Measurements from ENCODE around the gene SORBS2. TPM values are rescaled to one million over a fixed set of nuclear protein-coding genes. Genes with fewer than 3 reads are reported as not detected.

Gene SORBS2
- total RNA-seq, 1 experiment from 2014 or later: 3.6 TPM

GRCh38 chr4:185800266-185800945 is 11.6 kb downstream of the SORBS2 start:
- DNase-seq (ENCODE audit: low read depth): no peak

DNA sequence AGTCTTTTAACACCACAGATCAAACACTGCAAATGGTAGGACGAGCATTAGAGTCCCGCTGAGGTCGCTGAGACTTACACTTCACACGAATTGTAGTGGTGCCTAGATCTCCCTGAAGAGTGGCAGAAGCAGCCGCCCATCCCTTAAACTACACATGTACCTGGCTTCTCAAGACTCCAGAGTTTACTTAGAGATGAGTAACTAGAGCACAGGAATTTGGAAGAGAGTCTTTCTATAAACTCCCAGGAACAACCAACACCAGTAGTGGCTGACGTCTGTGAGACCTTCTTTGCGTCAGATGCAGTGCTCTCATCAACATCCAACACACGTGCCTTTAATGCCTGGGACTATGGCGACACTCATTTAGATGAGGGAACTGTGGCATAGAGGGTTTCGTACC is 12.6 kb downstream of the SORBS2 start:
- DNase-seq (ENCODE audit: low read depth): no peak

- no peak for DNase-seq (ENCODE audit: low read depth)
Observed at GRCh38 chr4:185797596-185798338, 14.2 kb downstream of the SORBS2 start.

GRCh38 chr4:185797018-185797417 is 15.0 kb downstream of the SORBS2 start:
- no peak for DNase-seq (ENCODE audit: low read depth)

GRCh38 chr4:185796176-185796575 is 15.8 kb downstream of the SORBS2 start:
- DNase-seq (ENCODE audit: low read depth): no peak

GRCh38 chr4:185794637-185795036 is 17.4 kb downstream of the SORBS2 start:
- no peak for DNase-seq (ENCODE audit: low read depth)

DNA sequence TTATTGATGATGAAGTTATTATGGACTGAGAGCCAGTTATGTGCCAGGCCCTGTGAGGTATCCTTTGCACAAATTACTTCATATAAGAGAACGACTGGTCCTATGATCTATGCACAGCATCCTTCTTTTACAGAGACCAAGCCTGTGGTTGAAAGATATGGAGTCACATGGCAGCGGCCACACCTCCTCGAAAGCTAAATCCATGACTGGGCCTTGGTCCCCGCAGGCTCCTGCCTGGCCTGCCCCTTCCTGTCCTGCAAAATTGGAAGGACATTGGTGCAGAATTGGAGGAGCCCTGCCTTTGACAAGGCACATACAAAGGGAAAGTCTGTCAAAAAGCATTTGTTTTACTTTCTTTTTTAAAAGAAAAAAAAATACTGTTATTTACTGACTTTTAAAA is 18.3 kb downstream of the SORBS2 start:
- DNase-seq (ENCODE audit: low read depth): no peak

- DNase-seq (ENCODE audit: low read depth): no peak
Observed at GRCh38 chr4:185793116-185793485, 18.9 kb downstream of the SORBS2 start.

DNA sequence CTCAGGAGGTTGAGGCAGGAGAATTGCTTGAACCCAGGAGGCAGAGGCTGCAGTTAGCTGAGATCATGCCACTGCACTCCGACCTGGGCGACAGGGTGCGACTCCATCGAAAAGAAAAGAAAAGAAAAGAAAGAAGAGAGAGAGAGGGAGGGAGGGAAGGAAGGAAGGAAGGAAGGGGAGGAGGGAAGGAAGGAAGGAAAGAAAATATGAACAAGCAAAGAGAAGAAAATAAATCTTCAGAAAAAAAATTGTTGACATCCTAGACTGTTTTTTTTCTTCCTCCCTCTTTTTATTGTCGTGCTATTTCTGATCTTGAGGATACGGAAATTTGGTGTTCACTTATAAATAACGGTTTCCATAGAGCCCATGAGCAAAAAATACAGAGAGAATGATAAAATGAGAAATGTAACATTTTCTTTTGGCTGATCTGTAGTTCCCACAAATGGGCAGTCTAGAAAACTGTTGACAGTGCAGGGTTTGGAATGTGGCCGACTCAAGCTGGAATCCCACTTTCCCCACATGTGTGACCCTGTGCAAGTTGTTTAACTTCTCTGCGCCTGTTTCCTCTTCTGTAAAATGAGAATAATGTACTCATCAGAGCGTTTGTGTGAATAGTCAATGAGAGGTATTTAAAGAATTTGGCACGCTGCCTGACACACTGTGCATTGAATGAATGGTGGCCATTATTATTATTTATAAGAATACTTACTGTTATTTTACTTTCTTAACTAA is 19.4 kb downstream of the SORBS2 start:
- DNase-seq (ENCODE audit: low read depth): peak; percentile 79

DNA sequence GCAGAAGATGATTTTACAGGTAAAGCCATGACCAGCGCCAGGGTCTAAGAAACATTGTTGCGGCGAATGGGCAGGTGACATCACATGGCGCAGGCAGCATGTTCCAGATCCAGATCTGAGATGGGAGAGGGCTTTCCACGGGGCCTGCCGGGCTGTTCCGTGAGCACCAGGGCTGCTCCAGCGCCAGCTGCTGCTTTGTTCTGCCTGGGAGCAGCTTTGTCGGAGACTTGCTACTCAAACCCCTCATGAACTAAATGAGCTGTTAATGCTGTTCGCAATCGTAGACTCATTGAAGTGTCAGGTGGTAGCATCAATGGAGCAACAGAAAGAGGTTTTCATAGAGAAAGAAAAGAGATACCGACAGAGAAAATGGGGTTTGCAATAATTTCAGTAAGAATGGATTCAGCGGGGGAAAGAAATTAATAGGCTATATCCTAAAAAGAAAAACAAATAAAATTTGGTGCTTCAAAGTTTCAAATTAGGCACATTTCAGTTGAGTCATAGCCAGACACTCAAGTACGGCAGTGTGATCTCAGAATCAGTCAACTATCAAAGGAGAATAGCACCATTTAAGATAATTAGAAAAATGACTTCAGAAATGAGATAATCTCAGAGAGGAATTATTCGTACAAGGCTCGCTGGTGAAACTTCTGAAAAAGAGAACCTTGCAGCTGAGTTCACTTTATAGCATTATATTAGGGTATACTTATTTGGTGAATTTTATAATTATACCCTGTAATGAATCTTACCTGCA is 23.9 kb downstream of the SORBS2 start:
- no peak for DNase-seq (ENCODE audit: low read depth)

- no peak for DNase-seq (ENCODE audit: low read depth)
Observed at GRCh38 chr4:185786422-185786821, 25.6 kb downstream of the SORBS2 start.

- DNase-seq (ENCODE audit: low read depth): peak; percentile 27
Observed at GRCh38 chr4:185783574-185783973, 28.4 kb downstream of the SORBS2 start.

DNA sequence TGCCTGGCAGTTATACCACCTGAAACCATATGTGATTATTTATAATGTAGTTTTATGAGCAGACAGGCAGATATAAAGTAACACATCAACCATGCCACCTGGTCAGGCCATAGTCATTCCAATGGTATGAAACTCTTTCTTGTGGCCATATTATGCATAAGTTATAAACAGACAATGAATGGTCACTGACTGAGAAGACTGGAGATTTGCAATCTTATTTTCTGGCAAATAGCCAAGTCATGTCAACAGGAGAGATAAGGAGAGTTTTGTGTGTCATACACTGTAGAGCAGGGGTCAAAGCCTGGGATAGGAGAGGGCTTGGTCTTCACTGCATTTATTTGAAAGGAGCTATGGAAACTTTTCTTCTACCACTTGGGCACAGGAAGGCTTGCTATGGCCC is 29.5 kb downstream of the SORBS2 start:
- peak; percentile 77 for DNase-seq (ENCODE audit: low read depth)

- no peak for DNase-seq (ENCODE audit: low read depth)
Observed at GRCh38 chr4:185781555-185782215, 30.3 kb downstream of the SORBS2 start.

- DNase-seq (ENCODE audit: low read depth): no peak
Observed at GRCh38 chr4:185780472-185780871, 31.5 kb downstream of the SORBS2 start.

DNA sequence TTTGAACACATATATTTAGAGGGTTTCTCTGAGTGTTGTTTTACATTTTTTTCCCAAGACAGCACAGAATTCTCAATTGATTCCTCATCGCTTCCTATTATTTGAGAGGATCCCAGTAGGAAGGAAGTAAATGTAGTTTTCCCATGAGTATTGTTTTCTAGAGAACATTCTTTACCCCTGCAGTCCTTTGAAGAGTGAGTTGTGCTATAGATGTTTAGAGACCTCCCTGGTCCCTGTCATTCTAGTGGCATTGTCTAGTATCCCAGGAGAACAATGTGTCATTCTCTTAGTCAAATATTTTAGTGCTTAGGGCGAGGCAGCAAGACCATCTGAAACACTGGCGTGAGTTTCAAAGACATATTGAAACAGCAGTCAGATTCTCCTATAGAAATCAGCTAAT is 32.5 kb downstream of the SORBS2 start:
- DNase-seq (ENCODE audit: low read depth): no peak

DNA sequence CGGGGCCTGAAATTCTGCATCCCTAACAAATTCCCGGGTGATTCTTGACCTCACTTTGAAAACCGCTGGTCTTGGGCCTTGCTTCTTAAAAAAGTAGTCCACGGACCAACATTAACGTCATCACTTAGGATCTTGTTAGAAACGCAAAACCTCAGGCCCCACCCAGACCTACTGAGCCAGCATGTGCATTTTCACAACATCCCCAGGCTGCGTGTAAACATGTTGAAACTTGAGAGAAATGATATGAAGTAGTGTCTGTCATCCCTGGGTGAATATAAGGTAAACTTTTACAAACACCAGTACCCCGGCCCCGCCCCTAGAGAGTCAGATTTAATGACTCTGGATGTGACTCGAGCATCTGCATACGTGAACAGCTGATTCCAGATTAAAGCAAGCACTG is 33.7 kb downstream of the SORBS2 start:
- peak; percentile 7 for DNase-seq (ENCODE audit: low read depth)

DNA sequence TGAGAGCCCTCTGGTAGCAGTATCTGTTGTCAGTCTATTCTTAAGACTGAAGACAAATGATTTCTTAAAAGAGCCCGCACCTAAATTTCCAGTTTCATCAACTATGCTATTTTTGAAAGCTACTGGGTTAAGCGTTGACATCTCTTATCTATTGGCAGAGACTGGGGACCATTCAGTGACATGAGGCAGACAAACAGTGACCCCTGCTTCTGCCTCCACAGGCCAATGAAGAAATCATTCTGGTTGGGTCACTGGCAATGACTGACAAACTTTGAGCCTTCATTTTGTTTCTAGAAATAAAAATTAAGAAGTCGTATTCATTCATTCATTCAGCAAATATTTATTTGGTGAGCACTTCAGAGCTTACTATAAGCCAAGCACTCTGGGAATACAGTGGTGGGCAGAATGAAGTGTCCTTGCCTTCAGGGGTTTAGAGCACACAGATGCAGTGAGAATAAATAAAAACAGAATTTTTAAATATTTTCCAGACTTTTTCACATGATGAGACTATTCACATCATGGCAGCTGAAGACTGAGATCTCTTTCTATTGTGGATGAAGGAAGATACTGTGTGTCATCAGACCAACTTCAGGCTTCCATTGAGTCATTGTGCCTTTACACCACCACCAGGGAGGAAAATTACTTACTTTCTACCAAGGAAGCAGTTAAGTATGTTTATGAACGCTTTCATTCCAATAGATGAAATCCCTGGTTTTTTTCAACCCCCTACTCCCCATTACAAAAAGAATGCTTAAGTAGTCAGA is 36.0 kb downstream of the SORBS2 start:
- DNase-seq (ENCODE audit: low read depth): peak; percentile 22

DNA sequence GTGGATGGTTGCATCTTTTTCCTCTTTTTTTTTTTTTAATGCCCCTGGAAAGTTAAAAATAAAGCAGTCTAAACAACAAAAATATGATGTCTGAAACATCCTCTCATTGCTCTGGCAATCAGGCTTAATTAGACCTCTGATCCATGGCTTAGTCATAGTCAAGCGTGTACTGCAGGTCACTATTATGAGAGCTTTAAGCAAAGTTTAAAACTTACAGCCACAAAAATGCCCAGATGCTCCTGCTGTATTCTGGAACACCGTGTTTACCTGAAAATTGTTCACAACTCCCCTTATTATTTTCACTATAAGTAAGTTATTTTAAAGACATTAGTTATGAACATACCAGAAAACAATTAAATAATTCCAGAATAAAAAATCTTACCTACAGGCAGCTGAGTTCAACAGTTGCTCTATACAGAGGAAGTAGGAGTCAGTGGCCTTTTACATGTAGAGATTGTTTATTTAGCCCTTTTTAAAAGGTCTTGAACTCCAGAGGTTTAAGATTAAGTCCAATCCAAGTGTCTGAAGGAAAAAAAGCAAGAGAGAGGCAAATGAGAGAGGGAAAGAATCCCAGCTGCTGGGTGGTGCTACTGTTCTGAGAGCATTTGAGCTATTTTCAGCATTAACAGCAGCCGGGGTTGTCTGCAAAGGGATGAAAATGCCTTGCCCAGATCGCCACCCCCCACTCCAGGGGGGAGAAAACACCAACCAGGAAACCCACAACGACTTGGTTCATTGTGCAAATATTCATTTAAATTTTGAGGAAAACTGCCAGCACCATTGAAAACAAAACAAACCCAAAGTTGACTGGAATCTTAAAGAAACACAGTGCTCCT is 36.9 kb downstream of the SORBS2 start:
- DNase-seq (ENCODE audit: low read depth): peak; percentile 85

GRCh38 chr4:185774131-185774653 is 37.8 kb downstream of the SORBS2 start:
- peak; percentile 18 for DNase-seq (ENCODE audit: low read depth)
